GM21619 (cell line): Measurements from ENCODE around the gene OR2T11.
"Not testable (repeated sequence)": the region's sequence is repeated elsewhere in the genome, so short reads cannot be mapped to it uniquely, and the experiment has no call there.

Source experiments
- ATAC-seq: cut with Tn5 transposase; IDR thresholded peaks from one replicate; pipeline ENCODE4 v1.9.1; 2021; ENCODE audit not compliant: unreplicated experiment

The OR2T11 gene

DNA sequence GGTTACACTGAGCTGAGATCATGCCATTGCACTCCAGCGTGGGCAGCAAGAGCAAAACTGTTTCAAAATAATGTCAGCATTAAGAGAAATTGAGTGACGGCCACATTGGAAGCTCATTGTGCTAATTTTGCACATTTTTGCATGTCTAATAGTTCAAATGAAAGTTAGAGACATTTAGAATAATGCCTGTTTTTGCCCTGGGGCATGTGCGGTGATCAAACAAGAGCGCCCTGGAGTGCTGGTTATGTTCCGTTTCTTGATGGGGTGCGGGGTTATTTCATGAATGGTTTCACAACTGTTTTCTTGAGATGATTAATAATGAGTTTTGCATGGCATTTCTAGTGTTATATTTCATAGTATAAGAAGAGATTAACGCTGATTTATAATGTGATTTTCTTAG lies 13.1 kb downstream of the OR2T11 start:
- no peak for ATAC-seq

- no peak for ATAC-seq
These were observed 16.0 kb downstream of the OR2T11 start for GRCh38 chr1:248618878-248619277.

- ATAC-seq = no peak
These were observed 16.8 kb downstream of the OR2T11 start for GRCh38 chr1:248618119-248618518.

DNA sequence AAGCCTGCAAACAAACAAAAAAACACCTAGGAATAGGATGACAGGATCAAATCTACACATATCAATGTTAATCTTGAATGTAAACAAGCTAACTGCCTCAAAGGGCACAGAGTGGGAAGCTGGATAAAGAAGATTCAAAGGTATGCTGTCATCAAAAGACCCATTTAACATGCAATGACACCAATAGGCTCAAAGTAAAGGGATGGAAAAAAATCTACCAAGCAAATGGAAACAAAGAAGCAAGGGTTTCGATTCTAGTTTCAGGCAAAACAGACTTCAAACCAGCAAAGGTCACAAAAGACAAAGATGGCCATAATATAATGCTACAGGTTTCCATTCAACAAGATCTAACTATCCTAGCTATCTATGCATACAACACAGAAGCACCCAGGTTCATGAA lies 21.1 kb downstream of the OR2T11 start:
- no peak for ATAC-seq

DNA sequence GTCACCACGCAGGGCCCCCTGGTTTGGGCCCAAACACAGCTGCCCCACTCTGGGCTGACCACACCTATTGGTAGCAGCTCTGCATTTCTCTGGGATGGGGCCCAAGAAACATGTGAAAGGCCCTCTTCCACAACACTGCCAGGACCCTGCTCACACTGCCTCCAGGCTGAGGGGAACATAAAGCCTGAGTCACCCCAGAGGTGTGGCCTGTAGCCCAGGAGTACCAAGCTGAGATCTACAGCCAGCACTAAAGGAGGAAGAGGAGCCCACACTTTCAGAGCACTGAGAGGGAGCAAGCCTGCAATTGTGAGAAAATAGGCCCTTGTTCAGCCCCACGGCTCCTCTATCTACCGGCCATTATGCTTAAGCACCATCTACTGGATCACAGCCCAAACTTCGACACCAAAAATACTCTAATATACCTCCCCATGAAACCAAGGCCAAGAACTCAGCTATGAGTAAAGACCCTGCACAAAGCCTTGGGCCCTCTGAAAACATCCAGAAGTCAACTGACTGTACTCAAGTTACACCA lies 22.9 kb downstream of the OR2T11 start:
- no peak for ATAC-seq

GRCh38 chr1:248610301-248610700 lies 24.6 kb downstream of the OR2T11 start:
- ATAC-seq = no peak

DNA sequence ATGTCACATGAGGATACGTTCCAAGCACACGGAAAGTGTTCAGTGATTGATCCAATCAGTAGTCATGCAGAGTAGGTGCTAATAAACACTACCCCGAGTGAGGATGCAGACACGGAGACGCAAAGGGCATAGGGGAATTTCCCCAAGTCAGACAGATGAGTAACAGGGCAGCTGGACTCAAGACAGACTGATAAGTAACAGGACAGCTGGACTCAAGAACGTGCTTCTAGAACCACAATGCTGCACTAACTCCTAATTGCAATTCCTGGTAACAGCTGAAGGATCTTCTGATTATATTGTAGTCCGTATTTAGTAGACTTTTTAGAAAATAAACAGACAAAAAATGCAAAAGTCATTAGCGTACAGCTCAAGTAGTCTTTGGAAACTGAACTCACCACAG lies 35.5 kb downstream of the OR2T11 start:
- ATAC-seq = no peak

GRCh38 chr1:248597589-248597988 lies 37.3 kb downstream of the OR2T11 start, which contains the start of gene OR2T10:
Gene OR2T10, minus strand, starts transcription at chr1:248597700. Its CDS starts 3,932 bp downstream, at chr1:248593768.
- no peak for ATAC-seq

- no peak for ATAC-seq
These were observed 38.3 kb downstream of the OR2T11 start for GRCh38 chr1:248596615-248597014.

DNA sequence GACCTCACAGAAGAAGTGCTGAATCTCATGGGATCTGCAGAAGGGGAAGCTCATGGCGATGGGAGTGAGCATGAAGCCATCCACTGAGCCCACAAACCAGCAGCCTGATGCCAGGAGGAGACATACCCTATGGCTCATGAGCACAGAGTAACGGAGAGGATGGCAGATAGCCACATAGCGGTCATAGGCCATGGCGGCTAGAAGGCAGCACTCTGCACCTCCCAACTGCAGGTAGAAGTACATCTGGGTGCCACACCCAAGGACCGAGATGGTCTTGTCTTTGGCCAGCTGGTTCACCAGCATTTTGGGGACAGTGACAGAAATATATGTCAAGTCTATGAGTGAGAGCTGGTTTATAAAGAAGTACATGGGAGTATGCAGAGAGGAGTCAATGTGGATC lies 41.7 kb downstream of the OR2T11 start:
- ATAC-seq = no peak

DNA sequence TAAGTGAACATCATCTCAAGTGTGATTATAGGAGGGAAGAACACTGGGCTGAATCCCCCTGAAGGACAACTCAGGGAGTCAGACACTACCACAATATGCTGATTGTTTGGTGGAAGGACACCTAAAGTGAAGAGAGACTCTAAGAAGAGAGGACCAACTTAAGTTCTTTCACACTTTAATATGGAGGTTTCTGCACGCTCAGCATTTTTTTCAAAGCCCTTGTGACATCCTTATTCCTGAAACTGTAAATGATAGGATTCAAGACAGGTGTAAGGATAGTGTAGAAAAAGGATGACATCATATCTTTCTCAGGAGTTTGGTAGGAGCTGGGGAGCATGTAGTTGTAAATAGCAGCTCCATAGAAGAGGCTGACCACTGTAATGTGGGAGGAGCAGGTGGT lies 42.2 kb downstream of the OR2T11 start:
- ATAC-seq = no peak

DNA sequence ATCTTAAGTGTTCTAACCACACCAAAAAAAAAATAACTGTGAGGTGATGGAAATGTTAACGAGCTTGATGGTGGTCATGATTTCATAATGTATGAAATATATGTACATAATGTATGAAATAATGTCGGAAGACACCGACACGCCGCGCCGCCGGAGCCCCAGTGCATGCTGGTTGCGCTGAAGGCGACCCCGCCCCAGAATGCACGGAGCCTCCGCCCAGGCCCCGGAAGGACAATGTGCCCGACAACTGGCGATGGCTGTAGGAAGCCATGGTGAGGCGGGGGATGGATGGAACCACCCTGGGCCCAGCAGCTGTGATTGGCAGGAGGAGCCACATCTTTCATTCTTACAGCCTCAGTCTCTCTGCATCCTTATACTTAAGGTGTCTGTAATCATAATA lies 44.8 kb downstream of the OR2T11 start:
- no peak for ATAC-seq

GRCh38 chr1:248589334-248589733 lies 45.6 kb downstream of the OR2T11 start:
- ATAC-seq = no peak

- ATAC-seq = no peak
These were observed 49.6 kb downstream of the OR2T11 start for GRCh38 chr1:248585266-248585665.

GRCh38 chr1:248576260-248576980 lies 58.5 kb downstream of the OR2T11 start:
- no peak for ATAC-seq

- ATAC-seq = not testable (repeated sequence)
These were observed 60.2 kb downstream of the OR2T11 start, which contains the start of gene OR2T34 for GRCh38 chr1:248574657-248575056. Gene OR2T34, minus strand, starts transcription at chr1:248574757. Its CDS starts 0 bp downstream, at chr1:248574757.

GRCh38 chr1:248573856-248574255 lies 61.0 kb downstream of the OR2T11 start:
- not testable (repeated sequence) for ATAC-seq
